ENCODE data around the gene CNPY1. TPM values are rescaled to one million over a fixed set of nuclear protein-coding genes. Genes with fewer than 3 reads are reported as not detected.

CNPY1 gene
- total and polyA plus RNA-seq, 2 of the 8 experiments (the other 6 are each of a cell fraction or from before 2014, with no cell fraction given): not detected

- H2BK120ac ChIP-seq (replicated peaks; ENCODE audit: low read depth, low read length): no peak overlapping the region
- H2AFZ ChIP-seq (ENCODE audit: low read length): no peak overlapping the region
- H4K20me1 ChIP-seq (replicated peaks in 1 of 2; ENCODE audit: control insufficient read depth in 1 of 2, insufficient read depth in 2 of 2, low read length in 2 of 2): no peaks in the 10 kb centered on the region
- H2AK5ac ChIP-seq (ENCODE audit: low read depth, low read length): no peak overlapping the region
- H3K9me3 ChIP-seq (ENCODE audit: insufficient read depth in 2 of 2, low read depth in 1 of 2, low read length in 1 of 2): no peaks in the 10 kb centered on the region
- H2BK20ac ChIP-seq (ENCODE audit: low read length): no peak overlapping the region
- ChIA-PET POLR2A (ENCODE audit: partially characterized antibody) (no interaction called here), CTCF (ENCODE audit: partially characterized antibody) (interaction anchor here (1.5 kb wide), 1 partner anchor 19 kb away, joined by 3 read pairs; no protein-coding TSS in a partner anchor)
- no peak overlapping the region for H3K4me3 ChIP-seq (ENCODE audit: extremely low read depth in 1 of 4, insufficient read depth in 2 of 4, low read depth in 3 of 4, low read length in 4 of 4)
- H3K14ac ChIP-seq (ENCODE audit: insufficient read length): no peak overlapping the region
- H2BK5ac ChIP-seq (ENCODE audit: low read depth, low read length): no peak overlapping the region
- H4K5ac ChIP-seq (ENCODE audit: insufficient read length, low read depth, low read length): no peak overlapping the region
- no peak overlapping the region for H3K9ac ChIP-seq (replicated peaks in 1 of 4; ENCODE audit: extremely low read depth in 1 of 4, low read depth in 3 of 4, low read length in 3 of 4)
- H3K27ac ChIP-seq (ENCODE audit: low read depth, low read length): no peak overlapping the region
- no peaks in the 10 kb centered on the region for H3K79me2 ChIP-seq (ENCODE audit: control insufficient read depth in 1 of 2, insufficient read depth in 2 of 2, low read length in 2 of 2)
- H3K79me1 ChIP-seq (ENCODE audit: low read depth, low read length): no peaks in the 10 kb centered on the region
- no peak overlapping the region for H2BK12ac ChIP-seq (ENCODE audit: low read depth, low read length)
- WGBS, 2 experiments (ENCODE audit: extremely low coverage in 1 of 2, insufficient coverage in 1 of 2, insufficient read length in 1 of 2, insufficient replicate concordance in 2 of 2, low coverage in 1 of 2, low lambda C conversion rate in 2 of 2, missing lambda C conversion rate in 1 of 2): 81% methylated on average over 3 of the region's 3 CpGs; no CpG with 5 or more reads in 1 of the 2 experiments
- H3K23me2 ChIP-seq (ENCODE audit: low read depth, low read length): no peaks in the 10 kb centered on the region
- H3K23ac ChIP-seq (ENCODE audit: insufficient read length): no peak overlapping the region
- no peaks in the 10 kb centered on the region for H3K36me3 ChIP-seq (ENCODE audit: control insufficient read depth in 2 of 4, insufficient read depth in 4 of 4, low read length in 3 of 4)
- no peak overlapping the region for H4K8ac ChIP-seq (ENCODE audit: extremely low read depth, insufficient read depth, low read length)
- H3K4ac ChIP-seq (replicated peaks; ENCODE audit: insufficient read length, low read depth, low read length): no peak overlapping the region
- no peak for FAIRE-seq
- H3K4me2 ChIP-seq (ENCODE audit: insufficient read depth in 1 of 2, low read depth in 2 of 2, low read length in 2 of 2): no peak overlapping the region
- H3K4me1 ChIP-seq (replicated peaks in 1 of 4; ENCODE audit: control insufficient read depth in 3 of 4, insufficient read depth in 4 of 4, low read length in 3 of 4): peaks cover 0 to 3% (median 1%) of the 10 kb centered on the region in 4 experiments; a peak in 2 of 7 replicates
- TF ChIP-seq CTBP2 (IDR thresholded peaks at IDR 0.05; ENCODE audit: borderline replicate concordance, insufficient read depth, insufficient read length, low read length) (no peak), EZH2 (IDR thresholded peaks at IDR 0.05; ENCODE audit: low read depth, low read length, severe bottlenecking) (no peak), SAP30 (IDR thresholded peaks at IDR 0.05; ENCODE audit: insufficient read depth, insufficient replicate concordance, low read length) (no peak)
- H2BK15ac ChIP-seq (ENCODE audit: low read length): no peak overlapping the region
- no peak overlapping the region for H3K56ac ChIP-seq (replicated peaks; ENCODE audit: insufficient read length, low read depth, low read length)
- DNase-seq (ENCODE audit: low read depth in 1 of 2, low spot score in 2 of 2): no peak
- H4K91ac ChIP-seq (replicated peaks; ENCODE audit: insufficient read length, low read length): no peak overlapping the region
- H3K18ac ChIP-seq (ENCODE audit: extremely low read depth, low read length): no peak overlapping the region
- 0 out of 7 replicates have a peak, but pooled peaks cover 0 to 2% (median 0%) of the 10 kb centered on the region in 4 experiments for H3K27me3 ChIP-seq (replicated peaks in 1 of 4; ENCODE audit: control insufficient read depth in 3 of 4, extremely low read depth in 1 of 4, insufficient read depth in 3 of 4, low read length in 3 of 4)
These were observed 34.0 kb upstream of the CNPY1 start for GRCh38 chr7:155580367-155580766.

Measured in H1 (cell line).